ENCODE results near the gene AKT1S1.

AKT1S1 gene

DNA sequence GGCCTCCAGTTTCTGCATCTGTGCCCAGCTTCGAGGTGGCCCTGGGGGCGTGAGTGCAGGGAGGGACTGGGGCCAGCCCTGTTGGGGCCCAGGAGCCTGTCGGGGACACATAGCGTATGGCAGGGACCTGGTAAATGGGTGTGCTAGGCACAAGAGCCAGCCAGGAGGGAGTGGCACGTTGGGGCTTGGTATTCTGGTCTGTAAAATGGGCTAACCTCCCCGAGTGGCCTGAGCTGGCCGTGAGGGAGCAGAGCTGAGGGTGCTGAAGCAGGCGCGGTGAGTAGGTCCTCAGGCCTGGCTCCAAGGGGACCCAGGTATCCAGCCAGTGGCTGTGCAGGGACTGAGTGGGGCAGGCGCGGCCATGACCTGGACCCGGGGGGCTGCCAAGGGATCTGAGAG, 21.9 kb downstream of the AKT1S1 start:
- DNase-seq (ENCODE audit: low read depth in 2 of 3, low spot score in 2 of 3), result no peak

DNA sequence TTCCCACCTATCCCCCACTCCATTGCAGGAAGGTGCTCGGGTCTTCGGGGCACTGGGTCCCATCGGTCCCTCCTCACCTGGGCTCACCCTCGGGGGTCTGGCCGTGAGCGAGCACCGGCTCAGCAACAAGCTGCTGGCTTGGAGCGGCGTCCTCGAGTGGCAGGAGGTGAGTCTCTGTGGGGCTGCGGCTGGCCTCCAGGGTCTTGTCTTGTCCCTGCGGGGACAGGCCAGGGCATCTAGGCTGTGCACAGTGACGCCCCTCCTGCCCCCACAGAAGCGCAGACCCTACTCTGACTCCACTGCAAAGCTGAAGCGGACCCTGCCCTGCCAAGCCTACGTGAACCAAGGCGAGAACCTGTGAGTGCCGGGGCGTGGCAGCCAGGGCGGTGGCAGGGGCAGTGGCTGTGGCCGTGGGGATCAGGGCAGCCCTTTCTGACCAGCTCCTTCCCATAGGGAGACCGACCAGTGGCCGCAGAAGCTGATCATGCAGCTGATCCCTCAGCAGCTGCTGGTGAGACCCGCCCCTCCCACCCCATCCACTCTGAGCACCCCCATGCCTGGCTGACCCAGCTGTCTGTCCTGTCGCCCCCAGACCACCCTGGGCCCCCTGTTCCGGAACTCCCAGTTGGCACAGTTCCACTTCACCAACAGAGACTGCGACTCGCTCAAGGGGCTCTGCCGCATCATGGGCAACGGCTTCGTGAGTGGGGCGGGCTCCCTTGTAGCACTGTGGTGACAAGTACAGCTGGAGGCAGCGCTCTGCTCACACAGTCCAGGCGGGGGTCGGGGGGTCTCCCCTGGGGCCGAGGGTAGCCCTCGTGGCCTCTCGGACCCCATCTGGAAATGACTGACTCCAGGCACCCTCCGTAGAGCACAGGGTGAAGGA, 22.5 kb downstream of the AKT1S1 start:
- DNase-seq (ENCODE audit: low read depth in 2 of 3, low spot score in 2 of 3), result no peak

DNA sequence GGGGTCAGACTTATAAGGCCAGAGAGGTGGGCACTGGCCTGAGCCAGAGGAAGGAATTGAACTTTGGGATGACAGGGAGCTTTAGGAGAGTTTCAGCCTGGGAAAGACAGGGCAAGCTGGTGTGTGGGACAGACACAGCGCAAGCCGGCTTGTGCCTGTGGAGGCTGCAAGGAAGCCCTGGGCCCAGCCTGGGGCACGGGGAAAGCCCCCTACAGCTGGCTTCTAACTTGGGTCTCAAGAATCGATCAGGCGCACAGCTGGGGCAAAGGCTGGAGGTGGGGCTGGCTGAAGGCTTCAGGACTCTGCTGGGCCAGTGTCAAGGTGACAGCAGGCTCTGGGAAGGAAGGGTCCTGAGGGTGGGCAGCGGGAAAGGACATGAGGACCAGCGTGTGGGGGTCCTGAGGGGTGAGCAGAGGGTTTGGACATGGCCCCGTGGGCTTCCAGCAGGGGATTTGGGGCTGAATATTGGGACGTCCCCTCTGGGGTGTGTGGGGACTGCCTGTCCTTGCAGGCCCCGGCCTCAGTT, 23.2 kb downstream of the AKT1S1 start:
- no peak for DNase-seq (ENCODE audit: low read depth in 2 of 3, low spot score in 2 of 3)

DNA sequence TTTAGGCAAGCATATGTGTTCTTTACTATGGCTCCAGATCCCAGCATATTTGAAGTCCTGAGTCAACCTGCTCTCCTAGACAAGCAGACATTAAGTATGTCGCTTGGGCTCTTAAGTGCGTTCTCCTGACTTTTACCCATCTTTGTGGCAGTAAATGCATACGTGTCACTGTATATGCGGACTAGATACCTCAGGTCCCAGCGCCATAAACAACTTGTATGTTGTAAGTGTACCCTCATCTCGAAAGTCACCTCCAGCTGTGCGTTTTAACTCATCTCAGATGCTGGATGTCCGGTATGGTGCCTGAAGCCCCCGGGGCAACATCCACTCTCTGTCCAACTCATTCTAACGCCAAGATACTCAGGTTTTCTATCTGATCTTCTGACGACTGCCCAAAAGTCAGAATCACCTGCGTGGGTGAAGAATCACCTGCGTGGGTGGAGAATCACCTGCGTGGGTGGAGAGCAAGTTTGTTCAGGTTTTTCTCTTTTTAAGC, 24.5 kb downstream of the AKT1S1 start:
- DNase-seq (ENCODE audit: low read depth in 2 of 3, low spot score in 2 of 3), result no peak

DNA sequence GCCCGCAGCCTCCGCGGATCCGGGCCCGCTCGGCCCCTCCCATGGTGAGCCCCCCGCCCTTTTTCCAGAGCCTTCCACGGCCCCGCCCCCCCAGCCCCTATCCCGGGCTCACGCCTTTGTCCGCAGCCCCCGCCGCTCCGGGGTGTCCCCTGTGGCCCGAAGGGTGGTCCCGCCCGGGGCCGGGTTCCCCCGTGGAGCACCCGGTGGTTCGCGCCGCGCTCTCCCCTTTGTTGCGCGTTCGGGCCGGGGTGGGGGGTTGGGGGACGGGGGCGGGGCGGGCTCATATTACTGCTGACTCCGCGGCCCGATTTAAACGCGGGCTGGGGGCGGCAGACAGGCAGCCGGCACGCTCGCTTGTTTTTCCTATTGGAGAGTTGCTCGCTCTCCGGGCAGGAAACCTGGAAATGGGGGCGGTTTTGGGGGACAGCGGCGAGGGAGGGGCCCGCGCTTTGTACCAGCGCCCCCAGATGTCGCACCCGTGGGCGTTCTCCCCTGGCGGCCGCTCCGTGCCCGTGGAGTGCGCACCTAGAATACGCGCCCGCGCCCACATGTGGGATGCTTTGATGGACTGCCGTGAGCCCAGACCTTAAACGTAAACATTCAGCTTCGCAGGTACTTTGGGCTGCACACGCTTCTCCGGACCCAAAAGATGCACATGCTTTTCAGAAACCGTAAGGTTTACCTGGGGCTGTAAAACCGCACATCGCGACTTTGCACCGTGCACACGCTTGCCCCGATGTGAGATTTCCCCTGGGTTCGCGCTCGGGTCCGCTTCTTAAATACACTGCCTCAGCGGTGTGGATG, 25.5 kb downstream of the AKT1S1 start:
- DNase-seq (ENCODE audit: low read depth in 2 of 3, low spot score in 2 of 3), result no peak

DNA sequence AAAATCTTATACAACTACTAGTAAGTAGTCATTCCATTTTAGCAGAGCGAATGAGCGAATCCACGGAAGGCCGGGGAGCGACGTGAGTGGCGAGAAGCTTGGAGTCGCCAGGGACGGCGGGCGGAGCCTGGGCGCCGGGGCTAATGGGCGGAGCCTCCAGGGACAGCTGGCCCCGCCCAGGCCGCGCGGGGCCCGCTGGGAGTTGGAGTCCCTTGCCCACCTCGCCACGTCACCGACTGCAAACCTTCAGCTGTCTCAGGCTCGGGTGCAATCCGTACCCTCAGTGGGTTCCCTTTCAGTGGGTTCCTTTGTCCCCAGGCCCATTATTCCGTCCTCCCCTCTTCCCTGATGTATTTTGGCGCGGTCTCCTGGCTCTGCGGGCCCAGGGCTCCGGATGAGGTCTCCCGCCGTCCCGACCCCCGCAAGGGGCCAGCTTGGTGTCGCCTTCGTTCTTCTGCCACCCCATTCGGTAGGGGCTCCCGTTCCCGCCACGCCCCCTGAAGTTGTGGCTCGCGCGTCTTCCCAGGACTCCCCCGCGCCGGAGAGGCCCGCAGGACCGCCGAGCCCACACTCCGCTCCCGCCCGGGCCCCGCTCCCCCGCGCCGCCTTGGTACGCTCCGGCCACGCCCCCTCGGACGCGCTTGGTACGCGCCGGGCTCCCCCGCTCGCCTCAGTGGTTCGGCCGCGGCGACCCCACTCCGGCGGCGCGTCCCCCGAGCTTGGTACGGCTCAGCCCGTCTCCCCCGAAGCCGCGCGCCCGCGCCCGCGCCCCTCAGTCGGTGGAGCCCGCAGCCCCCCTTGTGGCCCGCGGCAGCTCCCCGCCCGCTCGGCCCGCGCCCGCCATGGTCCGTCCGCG, 26.4 kb downstream of the AKT1S1 start, which contains the start of gene PTOV1:
Gene PTOV1 (plus strand): TSS at position 673 of the 856 bp plus-strand sequence.
- DNase-seq (ENCODE audit: low read depth in 2 of 3, low spot score in 2 of 3), result peak; percentile 75 to 89 (median 83)

DNA sequence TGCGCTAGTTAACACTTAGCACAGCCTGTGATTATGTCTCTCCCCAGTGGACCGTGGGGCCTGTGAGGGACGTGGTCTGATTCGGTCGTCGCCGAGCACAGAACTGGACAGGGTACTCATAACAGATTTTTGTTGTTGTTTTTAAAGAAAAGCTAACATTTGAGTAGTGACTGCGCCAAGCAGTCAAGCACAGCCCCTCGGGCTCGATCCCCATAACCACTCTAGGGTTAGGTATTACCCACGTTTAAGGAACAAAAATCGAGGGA, 27.0 kb downstream of the AKT1S1 start:
- no peak for DNase-seq (ENCODE audit: low read depth in 2 of 3, low spot score in 2 of 3)

DNA sequence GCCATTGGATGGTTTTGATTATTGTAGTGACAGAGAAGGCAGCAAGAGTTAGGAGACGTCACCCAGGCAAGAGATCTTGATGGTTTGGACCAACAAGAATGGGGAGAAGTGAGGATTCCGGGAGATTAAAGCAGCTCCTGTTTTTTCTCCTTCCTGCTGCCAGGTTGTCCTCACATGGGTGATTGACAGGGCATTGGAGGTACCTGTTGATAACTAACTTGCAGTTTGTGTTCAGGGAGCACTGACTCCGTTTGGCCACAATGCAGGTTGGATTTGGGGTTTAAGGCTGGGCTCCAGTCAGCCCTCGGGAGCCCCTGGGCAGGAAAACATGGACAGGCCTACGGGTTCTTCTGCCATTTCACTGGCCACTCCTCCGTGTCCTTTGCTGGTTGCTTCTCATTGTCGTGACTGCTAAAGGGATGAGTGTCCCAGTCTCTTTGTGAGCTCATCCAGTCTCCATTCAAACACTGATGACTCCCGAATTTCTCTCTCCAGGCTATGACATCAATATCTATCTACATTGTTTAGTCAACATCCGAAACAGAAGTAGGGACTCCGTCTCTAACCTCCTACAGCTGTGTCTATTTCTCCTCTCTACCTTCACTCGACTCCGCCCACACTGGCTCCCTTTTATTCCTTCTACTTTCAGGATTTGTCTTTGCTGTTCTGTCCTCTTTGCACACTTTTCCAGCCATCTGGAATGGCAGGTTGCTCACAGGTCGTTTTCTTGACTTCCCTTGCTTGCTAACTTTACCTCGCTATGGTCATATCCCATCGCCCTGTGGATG, 27.5 kb downstream of the AKT1S1 start:
- DNase-seq (ENCODE audit: low read depth in 2 of 3, low spot score in 2 of 3), result no peak

DNA sequence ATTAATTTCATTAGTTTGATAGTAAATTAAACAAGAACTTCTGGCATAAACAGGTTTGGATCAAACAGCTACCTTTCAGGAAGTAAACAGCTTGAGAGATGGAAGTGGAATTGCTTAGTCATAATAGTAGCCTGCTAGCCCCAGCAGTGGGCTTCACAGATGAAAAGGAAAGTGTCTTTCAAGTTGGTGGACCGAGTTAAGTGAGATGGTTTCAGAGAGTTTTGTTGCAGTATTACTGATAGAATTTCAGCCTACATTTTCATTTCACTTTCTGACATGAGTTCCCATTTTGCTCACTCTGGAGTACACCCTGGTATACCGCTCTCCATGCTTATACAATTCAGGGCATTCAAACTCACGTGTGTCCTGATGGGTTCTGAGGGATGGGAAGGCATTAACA, 28.2 kb downstream of the AKT1S1 start:
- DNase-seq (ENCODE audit: low read depth in 2 of 3, low spot score in 2 of 3), result no peak

DNA sequence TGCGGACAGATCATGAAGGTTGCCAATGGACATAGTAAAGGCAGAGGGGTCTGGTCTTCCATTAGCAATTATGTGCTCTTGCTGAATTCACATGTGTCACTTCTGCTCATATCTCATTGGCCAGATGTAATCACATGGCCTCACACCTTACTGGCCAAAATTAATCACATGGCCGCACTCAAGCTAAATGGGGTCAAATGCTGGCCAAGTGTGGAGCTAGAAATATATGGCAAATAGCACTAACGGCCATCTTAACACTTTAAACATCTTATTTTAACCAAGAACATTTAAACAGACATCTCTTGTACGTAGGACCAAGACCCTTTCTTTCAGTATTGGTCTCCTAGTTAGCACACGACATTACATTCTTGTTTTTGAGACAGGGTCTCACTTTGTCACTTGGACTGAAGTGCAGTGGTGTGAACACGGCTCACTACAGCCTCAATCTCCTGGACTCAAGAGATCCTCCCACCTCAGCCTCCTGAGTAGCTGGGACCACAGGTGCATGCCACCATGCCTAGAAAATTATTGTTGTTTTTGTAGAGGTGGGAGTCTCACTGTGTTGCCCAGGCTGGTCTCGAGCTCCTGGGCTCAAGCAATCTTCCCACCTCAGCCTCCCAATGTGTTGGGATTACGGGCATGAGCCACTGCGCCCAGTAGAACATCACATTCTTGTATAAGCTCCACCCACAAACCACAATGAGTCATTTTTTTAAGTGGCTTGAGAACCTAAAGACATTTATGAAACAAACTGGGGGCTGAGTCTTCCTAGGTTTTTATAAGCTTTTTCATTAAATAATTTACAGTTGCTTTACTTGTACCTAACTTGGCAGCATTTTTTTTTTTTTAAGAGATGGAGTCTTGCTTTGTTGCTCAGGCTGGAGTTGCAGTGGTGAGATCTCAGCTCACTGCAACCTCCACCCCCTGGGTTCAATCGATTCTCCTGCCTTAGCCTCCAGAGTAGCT, 29.1 kb downstream of the AKT1S1 start:
- DNase-seq (ENCODE audit: low read depth in 2 of 3, low spot score in 2 of 3), result no peak

DNA sequence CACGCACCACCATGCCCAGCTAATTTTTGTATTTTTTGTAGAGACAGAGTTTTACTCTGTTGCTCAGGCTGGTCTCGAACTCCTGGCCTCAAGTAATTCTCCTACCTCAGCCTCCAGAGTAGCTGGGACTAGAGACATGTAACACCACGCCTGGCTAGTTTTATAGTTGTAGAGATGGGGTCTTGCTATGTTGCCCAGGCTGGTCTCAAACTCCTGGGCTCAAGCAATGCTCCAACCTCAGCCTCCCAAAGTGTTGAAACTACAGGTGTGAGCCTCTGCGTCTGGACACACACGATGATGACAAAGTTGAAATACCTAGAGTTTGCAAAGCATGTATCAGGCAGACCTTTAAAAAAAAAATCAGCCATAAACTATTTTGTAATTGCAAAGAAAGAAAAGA, 30.7 kb downstream of the AKT1S1 start:
- no peak for DNase-seq (ENCODE audit: low read depth in 2 of 3, low spot score in 2 of 3)

DNA sequence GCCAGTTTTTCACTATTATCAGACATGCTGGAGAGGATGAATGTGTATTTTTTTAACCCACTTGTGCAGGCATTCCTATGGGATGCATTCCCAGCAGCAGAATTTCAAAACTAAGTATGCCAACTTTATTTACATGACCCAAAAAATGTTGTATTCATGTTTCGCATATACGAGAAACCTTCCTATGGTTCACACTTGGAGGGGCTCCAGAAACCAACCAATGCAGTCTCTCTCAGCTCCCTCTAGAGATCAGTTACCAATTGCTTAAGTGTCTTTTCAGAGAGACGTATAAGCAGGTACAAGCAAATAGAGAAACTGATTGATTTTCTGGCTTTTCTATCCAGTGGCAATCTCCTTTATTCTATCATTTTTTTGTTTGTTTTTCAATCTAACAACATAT, 31.7 kb downstream of the AKT1S1 start:
- DNase-seq (ENCODE audit: low read depth in 2 of 3, low spot score in 2 of 3), result no peak

DNA sequence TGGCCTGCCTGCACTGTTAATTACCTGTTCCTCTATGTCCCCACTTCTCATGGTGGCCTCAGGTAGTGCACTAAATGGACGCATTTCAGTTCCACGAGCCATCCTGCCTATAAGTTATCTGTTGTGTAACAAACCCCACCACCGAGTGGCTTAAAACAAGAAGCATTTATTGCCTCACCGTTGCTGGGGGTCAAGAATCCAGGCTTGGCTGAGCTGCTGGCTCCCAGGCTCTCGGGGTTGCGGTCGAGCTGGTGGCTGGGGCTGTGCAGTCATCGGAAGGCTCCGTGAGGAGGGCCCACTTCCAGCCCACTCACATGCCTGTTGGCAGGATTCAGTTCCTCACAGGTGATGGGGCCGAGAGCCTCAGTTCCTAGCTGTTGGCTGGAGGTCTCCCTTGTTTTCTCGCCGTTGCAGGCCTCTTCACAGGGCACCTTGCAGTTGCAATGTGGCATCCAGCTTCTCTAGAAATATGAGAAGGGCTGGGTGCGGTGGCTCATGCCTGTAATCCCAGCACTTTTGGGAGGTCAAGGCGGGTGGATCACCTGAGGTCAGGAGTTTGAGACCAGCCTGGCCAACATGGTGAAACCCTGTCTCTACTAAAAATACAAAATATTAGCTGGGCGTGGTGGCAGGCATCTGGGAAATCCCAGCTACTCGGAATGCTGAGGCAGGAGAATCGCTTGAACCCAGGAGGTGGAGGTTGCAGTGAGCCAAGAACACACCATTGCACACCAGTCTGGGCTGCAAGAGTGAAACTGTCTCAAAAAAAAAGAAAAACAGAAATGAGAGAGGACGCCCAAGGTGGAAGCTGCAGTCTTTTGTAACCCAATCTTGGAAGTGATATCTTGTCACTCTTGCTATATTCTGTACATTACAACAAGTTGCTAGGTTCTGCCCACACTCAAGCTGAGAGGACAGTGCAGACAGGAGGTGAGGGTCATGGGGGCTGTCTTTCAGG, 32.7 kb downstream of the AKT1S1 start:
- no peak for DNase-seq (ENCODE audit: low read depth in 2 of 3, low spot score in 2 of 3)

DNA sequence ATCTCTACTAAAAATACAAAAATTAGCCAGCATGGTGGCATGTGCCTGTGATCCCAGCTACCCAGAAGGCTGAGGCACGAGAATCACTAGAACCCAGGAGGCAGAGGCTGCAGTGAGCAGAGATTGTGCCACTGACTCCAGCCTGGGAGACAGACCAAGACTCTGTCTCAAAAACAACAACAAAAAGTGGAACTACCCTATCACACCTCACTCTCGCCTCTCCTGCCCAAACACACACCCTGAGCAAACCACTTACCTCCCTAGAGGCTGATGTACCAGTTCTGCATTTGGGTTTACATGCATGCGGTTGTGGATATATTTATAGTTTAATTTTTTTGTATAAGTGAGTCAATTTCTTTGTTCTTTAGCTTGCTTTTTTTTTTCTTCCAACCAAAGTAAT, 33.9 kb downstream of the AKT1S1 start:
- no peak for DNase-seq (ENCODE audit: low read depth in 2 of 3, low spot score in 2 of 3)

DNA sequence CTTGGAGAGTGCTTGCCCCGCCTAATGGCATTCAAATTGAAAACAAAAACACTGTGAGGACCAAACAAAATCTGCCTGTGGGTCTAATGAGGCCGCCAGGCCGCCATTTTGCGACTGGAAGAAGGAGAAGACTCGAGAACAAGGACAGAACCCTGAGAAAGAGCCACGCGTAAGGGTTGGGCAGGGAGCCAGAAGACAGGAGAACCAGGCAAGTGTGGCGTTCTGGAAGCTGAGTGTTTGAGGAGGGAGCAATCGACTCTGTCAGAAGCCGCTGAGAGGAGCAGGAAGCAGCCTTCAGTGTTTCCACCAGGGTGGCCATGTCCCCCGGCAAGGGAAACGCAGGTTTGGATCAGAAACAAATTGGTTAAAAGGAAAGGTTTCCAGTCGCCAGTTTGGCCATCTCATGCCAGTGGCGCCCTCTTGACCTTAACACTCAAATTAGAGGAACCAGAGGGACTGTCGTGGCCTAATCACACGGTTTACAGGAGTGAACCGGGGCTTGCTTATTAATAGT, 36.4 kb downstream of the AKT1S1 start:
- DNase-seq (ENCODE audit: low read depth in 2 of 3, low spot score in 2 of 3), result no peak

DNA sequence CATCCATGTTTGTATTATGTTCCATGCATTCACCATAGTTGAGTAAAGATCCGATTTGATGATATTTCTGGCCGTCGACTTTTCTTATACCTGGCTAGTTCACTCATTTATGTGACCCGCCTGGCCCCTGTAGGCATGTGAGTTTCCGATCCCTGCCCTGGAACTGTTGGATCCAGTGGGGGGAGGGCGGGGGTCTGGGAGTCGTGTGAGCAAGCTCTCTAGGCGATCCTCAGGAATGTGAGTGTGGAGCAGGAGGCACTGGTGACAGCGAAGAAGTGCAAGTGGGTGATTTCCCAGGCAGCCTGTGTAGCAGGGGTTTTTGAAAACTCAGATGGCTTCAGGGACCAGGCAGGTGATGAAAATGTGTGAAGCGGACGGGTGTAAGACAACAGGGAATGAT, 36.8 kb downstream of the AKT1S1 start:
- DNase-seq (ENCODE audit: low read depth in 2 of 3, low spot score in 2 of 3), result no peak

DNA sequence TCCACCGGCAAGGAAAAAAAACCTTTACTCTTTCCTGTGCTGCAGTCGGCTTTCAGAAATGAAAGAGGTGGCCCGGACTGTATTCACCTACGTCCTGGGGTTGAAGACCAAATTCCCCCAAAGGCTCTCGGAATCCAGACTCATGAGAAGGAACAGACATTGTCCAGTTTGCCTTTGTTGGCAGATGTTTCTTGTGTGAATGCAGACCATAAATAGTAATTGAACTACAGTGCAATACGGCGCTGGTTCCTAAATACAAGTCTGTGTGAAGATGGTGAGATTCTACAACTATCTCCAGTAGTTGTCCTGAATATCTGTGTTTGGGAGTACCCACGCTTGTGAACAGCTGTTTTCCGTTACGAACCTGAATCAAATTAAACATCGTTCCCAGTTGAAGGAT, 37.4 kb downstream of the AKT1S1 start:
- DNase-seq (ENCODE audit: low read depth in 2 of 3, low spot score in 2 of 3), result no peak
